Measurements from ENCODE around the gene AMBP. TPM values are rescaled to one million over a fixed set of nuclear protein-coding genes. Genes with fewer than 3 reads are reported as not detected.
A peak's percentile ranks its signal among the peaks of the same experiment; 100 is the strongest.

AMBP gene
- total and polyA plus RNA-seq, 2 of the 13 experiments (the other 11 are each of a cell fraction or from before 2014, with no cell fraction given): 1,510 to 2,580 TPM

GRCh38 chr9:114117996-114118830 lies 40.1 kb upstream of the AMBP start (continued):
- TF ChIP-seq, protein P1, sequence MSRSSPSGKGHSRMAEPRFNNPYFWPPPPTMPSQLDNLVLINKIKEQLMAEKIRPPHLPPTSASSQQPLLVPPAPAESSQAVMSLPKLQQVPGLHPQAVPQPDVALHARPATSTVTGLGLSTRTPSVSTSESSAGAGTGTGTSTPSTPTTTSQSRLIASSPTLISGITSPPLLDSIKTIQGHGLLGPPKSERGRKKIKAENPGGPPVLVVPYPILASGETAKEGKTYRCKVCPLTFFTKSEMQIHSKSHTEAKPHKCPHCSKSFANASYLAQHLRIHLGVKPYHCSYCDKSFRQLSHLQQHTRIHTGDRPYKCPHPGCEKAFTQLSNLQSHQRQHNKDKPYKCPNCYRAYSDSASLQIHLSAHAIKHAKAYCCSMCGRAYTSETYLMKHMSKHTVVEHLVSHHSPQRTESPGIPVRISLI (CRISPR knock-in tag; IDR thresholded peaks at IDR 0.05; ENCODE audit: borderline replicate concordance): peak; percentile 82; the same call in 1 of the 2 replicates
- TF ChIP-seq PHF8 (CRISPR knock-in tag; IDR thresholded peaks at IDR 0.05) (peak; percentile 64), ZBTB1 (CRISPR knock-in tag; IDR thresholded peaks at IDR 0.05; ENCODE audit: borderline replicate concordance) (no peak), JARID2 (CRISPR knock-in tag; IDR thresholded peaks at IDR 0.05; ENCODE audit: insufficient replicate concordance) (no peak), HNRNPLL (IDR thresholded peaks at IDR 0.05; ENCODE audit: low read depth, low read length, poor library complexity, severe bottlenecking) (peak; percentile 87), ZNF800 (CRISPR knock-in tag; IDR thresholded peaks at IDR 0.05) (no peak), ZBTB7A (CRISPR knock-in tag; IDR thresholded peaks at IDR 0.05) (peak; percentile 99), RXRB (CRISPR knock-in tag; IDR thresholded peaks at IDR 0.05; ENCODE audit: borderline replicate concordance) (peak; percentile 91), MAZ (IDR thresholded peaks at IDR 0.05; ENCODE audit: borderline replicate concordance, low read depth, low read length) (peak; percentile 78), MAZ (CRISPR knock-in tag; IDR thresholded peaks at IDR 0.05; ENCODE audit: low read depth) (peak; percentile 72), AGO1 (IDR thresholded peaks at IDR 0.05; ENCODE audit: low read depth, low read length, poor library complexity, severe bottlenecking) (no peak), RBFOX2 (IDR thresholded peaks at IDR 0.05; ENCODE audit: low read depth, low read length) (peak; percentile 67; the same call in 1 of the 2 replicates), MTF2 (CRISPR knock-in tag; IDR thresholded peaks at IDR 0.05; ENCODE audit: borderline replicate concordance) (no peak; the same call in 1 of the 2 replicates), SIX1 (CRISPR knock-in tag; IDR thresholded peaks at IDR 0.05; ENCODE audit: borderline replicate concordance) (no peak; the same call in 1 of the 2 replicates), ATF2 (CRISPR knock-in tag; IDR thresholded peaks at IDR 0.05) (0 out of 2 replicates have a peak, but pooled peaks have one; percentile 49), ZNF496 (CRISPR knock-in tag; IDR thresholded peaks at IDR 0.05; ENCODE audit: insufficient replicate concordance) (no peak), ZNF431 (CRISPR knock-in tag; IDR thresholded peaks at IDR 0.05; ENCODE audit: borderline replicate concordance, low read depth) (no peak)
- TF ChIP-seq, protein P2, sequence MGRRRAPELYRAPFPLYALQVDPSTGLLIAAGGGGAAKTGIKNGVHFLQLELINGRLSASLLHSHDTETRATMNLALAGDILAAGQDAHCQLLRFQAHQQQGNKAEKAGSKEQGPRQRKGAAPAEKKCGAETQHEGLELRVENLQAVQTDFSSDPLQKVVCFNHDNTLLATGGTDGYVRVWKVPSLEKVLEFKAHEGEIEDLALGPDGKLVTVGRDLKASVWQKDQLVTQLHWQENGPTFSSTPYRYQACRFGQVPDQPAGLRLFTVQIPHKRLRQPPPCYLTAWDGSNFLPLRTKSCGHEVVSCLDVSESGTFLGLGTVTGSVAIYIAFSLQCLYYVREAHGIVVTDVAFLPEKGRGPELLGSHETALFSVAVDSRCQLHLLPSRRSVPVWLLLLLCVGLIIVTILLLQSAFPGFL (CRISPR knock-in tag; IDR thresholded peaks at IDR 0.05): no peak
- TF ChIP-seq, protein P3, sequence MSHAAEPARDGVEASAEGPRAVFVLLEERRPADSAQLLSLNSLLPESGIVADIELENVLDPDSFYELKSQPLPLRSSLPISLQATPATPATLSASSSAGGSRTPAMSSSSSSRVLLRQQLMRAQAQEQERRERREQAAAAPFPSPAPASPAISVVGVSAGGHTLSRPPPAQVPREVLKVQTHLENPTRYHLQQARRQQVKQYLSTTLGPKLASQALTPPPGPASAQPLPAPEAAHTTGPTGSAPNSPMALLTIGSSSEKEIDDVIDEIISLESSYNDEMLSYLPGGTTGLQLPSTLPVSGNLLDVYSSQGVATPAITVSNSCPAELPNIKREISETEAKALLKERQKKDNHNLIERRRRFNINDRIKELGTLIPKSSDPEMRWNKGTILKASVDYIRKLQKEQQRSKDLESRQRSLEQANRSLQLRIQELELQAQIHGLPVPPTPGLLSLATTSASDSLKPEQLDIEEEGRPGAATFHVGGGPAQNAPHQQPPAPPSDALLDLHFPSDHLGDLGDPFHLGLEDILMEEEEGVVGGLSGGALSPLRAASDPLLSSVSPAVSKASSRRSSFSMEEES (CRISPR knock-in tag; IDR thresholded peaks at IDR 0.05): peak; percentile 74
